ENCODE measurements around the gene DPYSL3. TPM values are rescaled to one million over a fixed set of nuclear protein-coding genes. Genes with fewer than 3 reads are reported as not detected.

DPYSL3 gene
- total RNA-seq, 1 experiment from 2014 or later, result 17.2 TPM

- no peak overlapping the region for H3K4me2 ChIP-seq (ENCODE audit: low read length)
- no peak for ATAC-seq
- H3K27me3 ChIP-seq (ENCODE audit: insufficient read depth, low read length), result no peaks in the 10 kb centered on the region
- CTCF ChIA-PET, result interaction anchor here (1.4 to 4.9 kb wide), 2 partner anchors 94 to 111 kb away, joined by 12 to 49 read pairs; no protein-coding TSS in a partner anchor
- H3K9me2 ChIP-seq (ENCODE audit: insufficient read depth), result no peaks in the 10 kb centered on the region
- no peak for DNase-seq (ENCODE audit: low read depth, low spot score)
- no peaks in the 10 kb centered on the region for H3K36me3 ChIP-seq (ENCODE audit: control insufficient read depth in 1 of 2, insufficient read depth in 2 of 2, low read length in 2 of 2)
- H2AFZ ChIP-seq (ENCODE audit: low read depth, low read length, poor library complexity, severe bottlenecking), result no peak overlapping the region
- H3K4me1 ChIP-seq (ENCODE audit: control insufficient read depth in 1 of 2, insufficient read depth in 2 of 2, low read length in 2 of 2), result no peaks in the 10 kb centered on the region
- H3K79me2 ChIP-seq (ENCODE audit: insufficient read depth, low read length), result no peaks in the 10 kb centered on the region
- no TSS peak for BruUV-seq (replicated peaks)
- no peak overlapping the region for H3K9ac ChIP-seq (ENCODE audit: low read length)
- H3K4me3 ChIP-seq (replicated peaks in 1 of 2; ENCODE audit: low read depth in 1 of 2, low read length in 2 of 2), result no peak overlapping the region
- RAD21 ChIA-PET (ENCODE audit: low non-redundant PET in 1 of 2, low total read pairs in 2 of 2, uncharacterized antibody in 2 of 2, unreplicated experiment in 2 of 2), result no interaction called here
- POLR2A ChIA-PET, result no interaction called here
- no peaks in the 10 kb centered on the region for H3K9me3 ChIP-seq (ENCODE audit: control insufficient read depth in 1 of 2, insufficient read depth in 1 of 2, low read depth in 1 of 2, low read length in 2 of 2)
- intact Hi-C loops (cut with micrococcal nuclease), result loop anchor here (2.0 to 10.0 kb wide), 2 partner anchors 93 to 359 kb away; no protein-coding TSS in a partner anchor
- TF ChIP-seq POLR2AphosphoS5 (IDR thresholded peaks at IDR 0.05; ENCODE audit: low read depth, low read length) (no peak), ELF1 (IDR thresholded peaks at IDR 0.05; ENCODE audit: borderline replicate concordance, low read depth) (no peak), SP1 (IDR thresholded peaks at IDR 0.05; ENCODE audit: low read depth) (no peak), SIN3A (IDR thresholded peaks at IDR 0.05; ENCODE audit: low read depth) (no peak), EZH2phosphoT487 (IDR thresholded peaks at IDR 0.05; ENCODE audit: borderline replicate concordance) (no peak), ZNF274 (IDR thresholded peaks at IDR 0.05; ENCODE audit: low read depth, low read length) (no peak), EZH2 (IDR thresholded peaks at IDR 0.05) (no peak), FOSL1 (IDR thresholded peaks at IDR 0.05; ENCODE audit: low read depth) (no peak), ZFX (IDR thresholded peaks at IDR 0.05) (no peak), EGR1 (IDR thresholded peaks at IDR 0.05; ENCODE audit: low read depth) (no peak), ATF3 (IDR thresholded peaks at IDR 0.05) (no peak), CBX3 (IDR thresholded peaks at IDR 0.05; ENCODE audit: low read depth) (no peak), POLR2A (IDR thresholded peaks at IDR 0.05; ENCODE audit: borderline replicate concordance, extremely low read depth, insufficient read depth, insufficient read length) (no peak), TCF7L2 (IDR thresholded peaks at IDR 0.05; ENCODE audit: borderline replicate concordance, extremely low read depth, insufficient read depth, insufficient read length) (no peak), JUND (IDR thresholded peaks at IDR 0.05) (no peak), RAD21 (IDR thresholded peaks at IDR 0.05; ENCODE audit: low read depth) (no peak)
- TF ChIP-seq, protein P1, sequence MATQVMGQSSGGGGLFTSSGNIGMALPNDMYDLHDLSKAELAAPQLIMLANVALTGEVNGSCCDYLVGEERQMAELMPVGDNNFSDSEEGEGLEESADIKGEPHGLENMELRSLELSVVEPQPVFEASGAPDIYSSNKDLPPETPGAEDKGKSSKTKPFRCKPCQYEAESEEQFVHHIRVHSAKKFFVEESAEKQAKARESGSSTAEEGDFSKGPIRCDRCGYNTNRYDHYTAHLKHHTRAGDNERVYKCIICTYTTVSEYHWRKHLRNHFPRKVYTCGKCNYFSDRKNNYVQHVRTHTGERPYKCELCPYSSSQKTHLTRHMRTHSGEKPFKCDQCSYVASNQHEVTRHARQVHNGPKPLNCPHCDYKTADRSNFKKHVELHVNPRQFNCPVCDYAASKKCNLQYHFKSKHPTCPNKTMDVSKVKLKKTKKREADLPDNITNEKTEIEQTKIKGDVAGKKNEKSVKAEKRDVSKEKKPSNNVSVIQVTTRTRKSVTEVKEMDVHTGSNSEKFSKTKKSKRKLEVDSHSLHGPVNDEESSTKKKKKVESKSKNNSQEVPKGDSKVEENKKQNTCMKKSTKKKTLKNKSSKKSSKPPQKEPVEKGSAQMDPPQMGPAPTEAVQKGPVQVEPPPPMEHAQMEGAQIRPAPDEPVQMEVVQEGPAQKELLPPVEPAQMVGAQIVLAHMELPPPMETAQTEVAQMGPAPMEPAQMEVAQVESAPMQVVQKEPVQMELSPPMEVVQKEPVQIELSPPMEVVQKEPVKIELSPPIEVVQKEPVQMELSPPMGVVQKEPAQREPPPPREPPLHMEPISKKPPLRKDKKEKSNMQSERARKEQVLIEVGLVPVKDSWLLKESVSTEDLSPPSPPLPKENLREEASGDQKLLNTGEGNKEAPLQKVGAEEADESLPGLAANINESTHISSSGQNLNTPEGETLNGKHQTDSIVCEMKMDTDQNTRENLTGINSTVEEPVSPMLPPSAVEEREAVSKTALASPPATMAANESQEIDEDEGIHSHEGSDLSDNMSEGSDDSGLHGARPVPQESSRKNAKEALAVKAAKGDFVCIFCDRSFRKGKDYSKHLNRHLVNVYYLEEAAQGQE (IDR thresholded peaks at IDR 0.05; ENCODE audit: low read depth), result no peak
- TF ChIP-seq, protein P2, sequence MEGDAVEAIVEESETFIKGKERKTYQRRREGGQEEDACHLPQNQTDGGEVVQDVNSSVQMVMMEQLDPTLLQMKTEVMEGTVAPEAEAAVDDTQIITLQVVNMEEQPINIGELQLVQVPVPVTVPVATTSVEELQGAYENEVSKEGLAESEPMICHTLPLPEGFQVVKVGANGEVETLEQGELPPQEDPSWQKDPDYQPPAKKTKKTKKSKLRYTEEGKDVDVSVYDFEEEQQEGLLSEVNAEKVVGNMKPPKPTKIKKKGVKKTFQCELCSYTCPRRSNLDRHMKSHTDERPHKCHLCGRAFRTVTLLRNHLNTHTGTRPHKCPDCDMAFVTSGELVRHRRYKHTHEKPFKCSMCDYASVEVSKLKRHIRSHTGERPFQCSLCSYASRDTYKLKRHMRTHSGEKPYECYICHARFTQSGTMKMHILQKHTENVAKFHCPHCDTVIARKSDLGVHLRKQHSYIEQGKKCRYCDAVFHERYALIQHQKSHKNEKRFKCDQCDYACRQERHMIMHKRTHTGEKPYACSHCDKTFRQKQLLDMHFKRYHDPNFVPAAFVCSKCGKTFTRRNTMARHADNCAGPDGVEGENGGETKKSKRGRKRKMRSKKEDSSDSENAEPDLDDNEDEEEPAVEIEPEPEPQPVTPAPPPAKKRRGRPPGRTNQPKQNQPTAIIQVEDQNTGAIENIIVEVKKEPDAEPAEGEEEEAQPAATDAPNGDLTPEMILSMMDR (IDR thresholded peaks at IDR 0.05 in 2 of 3, conservative IDR thresholded peaks at IDR 0.05 in 1 of 3; ENCODE audit: borderline replicate concordance in 1 of 3, insufficient read depth in 1 of 3, low read depth in 2 of 3, low read length in 2 of 3), result no peak
- TF ChIP-seq, protein P3, sequence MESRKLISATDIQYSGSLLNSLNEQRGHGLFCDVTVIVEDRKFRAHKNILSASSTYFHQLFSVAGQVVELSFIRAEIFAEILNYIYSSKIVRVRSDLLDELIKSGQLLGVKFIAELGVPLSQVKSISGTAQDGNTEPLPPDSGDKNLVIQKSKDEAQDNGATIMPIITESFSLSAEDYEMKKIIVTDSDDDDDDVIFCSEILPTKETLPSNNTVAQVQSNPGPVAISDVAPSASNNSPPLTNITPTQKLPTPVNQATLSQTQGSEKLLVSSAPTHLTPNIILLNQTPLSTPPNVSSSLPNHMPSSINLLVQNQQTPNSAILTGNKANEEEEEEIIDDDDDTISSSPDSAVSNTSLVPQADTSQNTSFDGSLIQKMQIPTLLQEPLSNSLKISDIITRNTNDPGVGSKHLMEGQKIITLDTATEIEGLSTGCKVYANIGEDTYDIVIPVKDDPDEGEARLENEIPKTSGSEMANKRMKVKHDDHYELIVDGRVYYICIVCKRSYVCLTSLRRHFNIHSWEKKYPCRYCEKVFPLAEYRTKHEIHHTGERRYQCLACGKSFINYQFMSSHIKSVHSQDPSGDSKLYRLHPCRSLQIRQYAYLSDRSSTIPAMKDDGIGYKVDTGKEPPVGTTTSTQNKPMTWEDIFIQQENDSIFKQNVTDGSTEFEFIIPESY (IDR thresholded peaks at IDR 0.05; ENCODE audit: extremely low read depth, insufficient replicate concordance, low read length), result no peak
- no peaks in the 10 kb centered on the region for H4K20me1 ChIP-seq (ENCODE audit: insufficient read depth)
- no peak overlapping the region for H3K27ac ChIP-seq (ENCODE audit: low read depth, low read length)
Observed at GRCh38 chr5:147465747-147466146, 44.1 kb downstream of the DPYSL3 start.
